ENCODE measurements around the gene GLRX2.

DNA sequence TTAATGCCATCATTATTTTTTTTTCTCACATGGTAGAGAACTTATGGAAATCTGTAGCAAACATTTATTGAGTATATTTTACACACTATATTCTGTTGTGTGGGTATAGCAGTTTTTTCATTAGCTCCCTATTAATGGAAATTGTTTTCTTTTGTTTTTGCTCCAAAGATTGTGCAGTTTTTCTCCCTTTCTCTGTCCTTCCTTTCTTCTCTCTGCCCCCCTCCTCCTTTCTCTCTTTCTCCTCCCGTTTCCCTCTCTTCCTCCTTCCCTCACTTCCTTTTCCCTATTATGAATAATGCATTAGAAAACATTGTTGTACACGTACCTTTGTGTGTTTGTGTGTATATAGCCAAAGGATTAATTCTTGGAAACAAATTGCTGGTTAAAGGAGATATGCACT, 37.2 kb upstream of the GLRX2 start:
- TF ChIP-seq, protein P1, sequence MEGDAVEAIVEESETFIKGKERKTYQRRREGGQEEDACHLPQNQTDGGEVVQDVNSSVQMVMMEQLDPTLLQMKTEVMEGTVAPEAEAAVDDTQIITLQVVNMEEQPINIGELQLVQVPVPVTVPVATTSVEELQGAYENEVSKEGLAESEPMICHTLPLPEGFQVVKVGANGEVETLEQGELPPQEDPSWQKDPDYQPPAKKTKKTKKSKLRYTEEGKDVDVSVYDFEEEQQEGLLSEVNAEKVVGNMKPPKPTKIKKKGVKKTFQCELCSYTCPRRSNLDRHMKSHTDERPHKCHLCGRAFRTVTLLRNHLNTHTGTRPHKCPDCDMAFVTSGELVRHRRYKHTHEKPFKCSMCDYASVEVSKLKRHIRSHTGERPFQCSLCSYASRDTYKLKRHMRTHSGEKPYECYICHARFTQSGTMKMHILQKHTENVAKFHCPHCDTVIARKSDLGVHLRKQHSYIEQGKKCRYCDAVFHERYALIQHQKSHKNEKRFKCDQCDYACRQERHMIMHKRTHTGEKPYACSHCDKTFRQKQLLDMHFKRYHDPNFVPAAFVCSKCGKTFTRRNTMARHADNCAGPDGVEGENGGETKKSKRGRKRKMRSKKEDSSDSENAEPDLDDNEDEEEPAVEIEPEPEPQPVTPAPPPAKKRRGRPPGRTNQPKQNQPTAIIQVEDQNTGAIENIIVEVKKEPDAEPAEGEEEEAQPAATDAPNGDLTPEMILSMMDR (IDR thresholded peaks at IDR 0.05): no peak
- TF ChIP-seq EZH2phosphoT487 (IDR thresholded peaks at IDR 0.05) (no peak), EZH2 (IDR thresholded peaks at IDR 0.05) (no peak)
